ENCODE data around the gene REPS1. TPM values are rescaled to one million over a fixed set of nuclear protein-coding genes. Genes with fewer than 3 reads are reported as not detected.

Gene REPS1
- total and polyA plus RNA-seq, 2 donors (not counting 1 experiment from before 2014, with no cell fraction given) = 38.1 to 57.1 TPM

DNA sequence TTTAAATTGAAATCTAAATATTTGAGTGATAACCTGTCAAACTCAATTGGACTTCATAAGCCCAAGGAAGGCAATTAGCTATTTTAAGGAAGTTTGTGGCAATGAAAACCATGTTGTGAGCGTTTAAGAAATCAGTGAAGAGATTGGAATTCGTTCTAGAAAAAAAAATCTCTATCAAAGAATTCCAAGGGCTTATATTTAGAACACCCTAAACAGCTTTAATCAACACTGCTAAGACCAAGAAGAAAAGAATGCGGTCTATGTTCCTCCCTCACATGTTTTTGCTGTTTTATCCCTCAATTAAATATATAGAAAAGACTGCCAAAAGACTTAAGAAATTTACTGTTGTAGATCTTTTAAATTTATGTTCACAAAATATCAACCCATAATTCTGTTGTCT lies 23.9 kb upstream of the REPS1 start:
- ChIA-PET POLR2A (no interaction called here), CTCF (no interaction called here)
- H3K4me3 Mint-ChIP-seq = no peak overlapping the region
- H3K27ac ChIP-seq (ENCODE audit: low read length in 2 of 2) = no peak overlapping the region
- H3K27me3 ChIP-seq (replicated peaks in 1 of 4; ENCODE audit: control extremely low read depth in 1 of 4, control insufficient read depth in 3 of 4, insufficient read depth in 4 of 4, low read length in 3 of 4) = no peaks in the 10 kb centered on the region
- H3K27me3 Mint-ChIP-seq = peaks cover 4% of the 10 kb centered on the region
- H3K9ac ChIP-seq (ENCODE audit: low read length) = no peak overlapping the region
- H3K79me2 ChIP-seq (ENCODE audit: control insufficient read depth, insufficient read depth, low read length) = no peaks in the 10 kb centered on the region
- H3K36me3 ChIP-seq (replicated peaks in 1 of 2; ENCODE audit: control extremely low read depth in 1 of 2, control insufficient read depth in 1 of 2, extremely low read depth in 1 of 2, insufficient read depth in 2 of 2, low read length in 1 of 2) = no peaks in the 10 kb centered on the region
- H3K4me2 ChIP-seq (replicated peaks; ENCODE audit: low read depth, low read length, poor library complexity, severe bottlenecking) = no peak overlapping the region
- no peaks in the 10 kb centered on the region for H4K20me1 ChIP-seq (ENCODE audit: control insufficient read depth, insufficient read depth, low read length, poor library complexity, severe bottlenecking)
- no peak overlapping the region for H3K27ac Mint-ChIP-seq
- H3K4me3 ChIP-seq (ENCODE audit: control extremely low read depth in 1 of 5, extremely low read depth in 1 of 5, insufficient read depth in 1 of 5, low read depth in 2 of 5, low read length in 4 of 5) = no peak overlapping the region
- no peak for DNase-seq
- TF ChIP-seq, protein P1, sequence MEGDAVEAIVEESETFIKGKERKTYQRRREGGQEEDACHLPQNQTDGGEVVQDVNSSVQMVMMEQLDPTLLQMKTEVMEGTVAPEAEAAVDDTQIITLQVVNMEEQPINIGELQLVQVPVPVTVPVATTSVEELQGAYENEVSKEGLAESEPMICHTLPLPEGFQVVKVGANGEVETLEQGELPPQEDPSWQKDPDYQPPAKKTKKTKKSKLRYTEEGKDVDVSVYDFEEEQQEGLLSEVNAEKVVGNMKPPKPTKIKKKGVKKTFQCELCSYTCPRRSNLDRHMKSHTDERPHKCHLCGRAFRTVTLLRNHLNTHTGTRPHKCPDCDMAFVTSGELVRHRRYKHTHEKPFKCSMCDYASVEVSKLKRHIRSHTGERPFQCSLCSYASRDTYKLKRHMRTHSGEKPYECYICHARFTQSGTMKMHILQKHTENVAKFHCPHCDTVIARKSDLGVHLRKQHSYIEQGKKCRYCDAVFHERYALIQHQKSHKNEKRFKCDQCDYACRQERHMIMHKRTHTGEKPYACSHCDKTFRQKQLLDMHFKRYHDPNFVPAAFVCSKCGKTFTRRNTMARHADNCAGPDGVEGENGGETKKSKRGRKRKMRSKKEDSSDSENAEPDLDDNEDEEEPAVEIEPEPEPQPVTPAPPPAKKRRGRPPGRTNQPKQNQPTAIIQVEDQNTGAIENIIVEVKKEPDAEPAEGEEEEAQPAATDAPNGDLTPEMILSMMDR (IDR thresholded peaks at IDR 0.05) = no peak
- TF ChIP-seq EZH2 (IDR thresholded peaks at IDR 0.05; ENCODE audit: borderline replicate concordance, insufficient read depth, low read depth, low read length, poor library complexity, severe bottlenecking) = no peak
- H3K9me3 ChIP-seq (ENCODE audit: control extremely low read depth in 1 of 3, control insufficient read depth in 2 of 3, insufficient read depth in 1 of 3, low read length in 2 of 3) = peaks cover 0 to 2% (median 0%) of the 10 kb centered on the region in 3 donors
- no CpG with 5 or more reads among the region's 3 CpGs for WGBS (ENCODE audit: insufficient coverage)
- H3K4me1 Mint-ChIP-seq = peaks cover 24% of the 10 kb centered on the region
- intact Hi-C loops (cut with micrococcal nuclease) = no loop called here
- H3K4me1 ChIP-seq (ENCODE audit: control insufficient read depth in 2 of 2, insufficient read depth in 2 of 2, low read length in 2 of 2) = peaks cover 15 to 21% of the 10 kb centered on the region in 2 donors
- H3K9me3 Mint-ChIP-seq (ENCODE audit: insufficient read depth) = no peaks in the 10 kb centered on the region
- no peak for ATAC-seq (ENCODE audit: low read depth)
- no peak overlapping the region for H2AFZ ChIP-seq (ENCODE audit: insufficient read depth, low read depth, low read length, poor library complexity, severe bottlenecking)

DNA sequence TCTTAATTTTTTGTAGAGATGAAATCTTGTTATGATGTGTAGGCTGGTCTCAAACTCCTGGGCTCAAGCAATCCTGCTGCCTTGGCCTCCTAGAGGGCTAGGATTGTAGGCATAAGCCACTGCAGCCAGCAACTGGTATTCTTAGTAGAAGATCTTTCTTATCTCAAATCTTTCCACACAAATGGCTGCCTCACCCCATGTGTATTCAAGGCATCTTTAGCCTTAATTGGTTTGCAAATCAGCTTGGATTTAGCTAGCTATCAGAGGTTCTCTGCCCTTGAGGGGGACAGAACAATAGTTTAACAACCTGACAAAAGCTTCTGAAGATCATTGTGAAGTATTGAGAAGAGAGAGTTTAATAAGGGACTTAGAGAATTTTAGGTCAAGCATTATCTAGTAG lies 22.6 kb upstream of the REPS1 start:
- intact Hi-C loops (cut with micrococcal nuclease) = no loop called here
- H3K36me3 ChIP-seq (replicated peaks in 1 of 2; ENCODE audit: control extremely low read depth in 1 of 2, control insufficient read depth in 1 of 2, extremely low read depth in 1 of 2, insufficient read depth in 2 of 2, low read length in 1 of 2) = no peaks in the 10 kb centered on the region
- no peaks in the 10 kb centered on the region for H3K79me2 ChIP-seq (ENCODE audit: control insufficient read depth, insufficient read depth, low read length)
- no peak overlapping the region for H2AFZ ChIP-seq (ENCODE audit: insufficient read depth, low read depth, low read length, poor library complexity, severe bottlenecking)
- ChIA-PET POLR2A (no interaction called here), CTCF (no interaction called here)
- no peak overlapping the region for H3K9ac ChIP-seq (ENCODE audit: low read length)
- H3K9me3 ChIP-seq (ENCODE audit: control extremely low read depth in 1 of 3, control insufficient read depth in 2 of 3, insufficient read depth in 1 of 3, low read length in 2 of 3) = peaks cover 0 to 2% (median 0%) of the 10 kb centered on the region in 3 donors
- H4K20me1 ChIP-seq (ENCODE audit: control insufficient read depth, insufficient read depth, low read length, poor library complexity, severe bottlenecking) = no peaks in the 10 kb centered on the region
- no peaks in the 10 kb centered on the region for H3K27me3 ChIP-seq (replicated peaks in 1 of 4; ENCODE audit: control extremely low read depth in 1 of 4, control insufficient read depth in 3 of 4, insufficient read depth in 4 of 4, low read length in 3 of 4)
- DNase-seq (no peak), ATAC-seq (ENCODE audit: low read depth) (no peak)
- no peaks in the 10 kb centered on the region for H3K9me3 Mint-ChIP-seq (ENCODE audit: insufficient read depth)
- TF ChIP-seq EZH2 (IDR thresholded peaks at IDR 0.05; ENCODE audit: borderline replicate concordance, insufficient read depth, low read depth, low read length, poor library complexity, severe bottlenecking) = no peak
- TF ChIP-seq, protein P1 (IDR thresholded peaks at IDR 0.05) = no peak
- H3K4me3 ChIP-seq (ENCODE audit: control extremely low read depth in 1 of 5, extremely low read depth in 1 of 5, insufficient read depth in 1 of 5, low read depth in 2 of 5, low read length in 4 of 5) = no peak overlapping the region
- H3K4me2 ChIP-seq (replicated peaks; ENCODE audit: low read depth, low read length, poor library complexity, severe bottlenecking) = no peak overlapping the region
- H3K4me1 Mint-ChIP-seq = peaks cover 15% of the 10 kb centered on the region
- peaks cover 4% of the 10 kb centered on the region for H3K27me3 Mint-ChIP-seq
- no peak overlapping the region for H3K27ac Mint-ChIP-seq
- H3K27ac ChIP-seq (ENCODE audit: low read length in 2 of 2) = no peak overlapping the region
- H3K4me3 Mint-ChIP-seq = no peak overlapping the region
- H3K4me1 ChIP-seq (ENCODE audit: control insufficient read depth in 2 of 2, insufficient read depth in 2 of 2, low read length in 2 of 2) = peaks cover 5 to 10% of the 10 kb centered on the region in 2 donors
